ENCODE data around the gene VAV3. TPM values are rescaled to one million over a fixed set of nuclear protein-coding genes. Genes with fewer than 3 reads are reported as not detected.

VAV3 gene
- total and polyA plus RNA-seq, 9 of the 15 experiments (the other 6 are each of a cell fraction or from before 2014, with no cell fraction given), result not detected

- no peak for TF ChIP-seq MIER1 (IDR thresholded peaks at IDR 0.05; ENCODE audit: low read depth)
- no peak for TF ChIP-seq ELF1 (tag; IDR thresholded peaks at IDR 0.05)
- no peak for TF ChIP-seq DPF2 (IDR thresholded peaks at IDR 0.05)
- no peak for TF ChIP-seq ZSCAN32 (CRISPR knock-in tag; IDR thresholded peaks at IDR 0.05)
- TF ChIP-seq HOMEZ (CRISPR knock-in tag; IDR thresholded peaks at IDR 0.05), result no peak
- TF ChIP-seq KLF6 (CRISPR knock-in tag; IDR thresholded peaks at IDR 0.05; ENCODE audit: borderline replicate concordance), result no peak
- no peaks in the 10 kb centered on the region for H4K20me1 ChIP-seq (replicated peaks; ENCODE audit: control insufficient read depth, insufficient read depth, low read length)
- no TSS peak for BruUV-seq (replicated peaks)
- no peak overlapping the region for H2AFZ ChIP-seq (ENCODE audit: low read depth, low read length)
- H3K9me3 ChIP-seq (replicated peaks; ENCODE audit: control insufficient read depth, insufficient read depth, low read depth, low read length), result no peaks in the 10 kb centered on the region
- H3K9ac ChIP-seq (ENCODE audit: insufficient read depth in 1 of 2, low read depth in 2 of 2, low read length in 2 of 2), result no peak overlapping the region
- H3K27me3 ChIP-seq (ENCODE audit: control insufficient read depth in 2 of 2, insufficient read depth in 2 of 2, low read length in 2 of 2), result no peaks in the 10 kb centered on the region
- no peak overlapping the region for H3K4me3 ChIP-seq
- H3K36me3 ChIP-seq (ENCODE audit: control insufficient read depth, insufficient read depth, low read length), result no peaks in the 10 kb centered on the region
- CTCF ChIA-PET (ENCODE audit: low intra/inter-chr PET ratio), result no interaction called here
- no peak overlapping the region for H3K4me2 ChIP-seq (ENCODE audit: insufficient read depth, low read length)
- H3K4me1 ChIP-seq (replicated peaks in 1 of 2; ENCODE audit: control insufficient read depth in 2 of 2, insufficient read depth in 2 of 2, low read length in 2 of 2), result no peaks in the 10 kb centered on the region; a peak in 1 of 5 replicates
- 0% methylated on average over 2 of the region's 2 CpGs for WGBS (ENCODE audit: insufficient coverage, low coverage, missing lambda C conversion rate)
- DNase-seq (ENCODE audit: extremely low read depth in 1 of 4, low spot score in 3 of 4), result no peak
- POLR2A ChIA-PET, result interaction anchor here (0.8 kb wide), 1 partner anchor 63 kb away, joined by 3 read pairs; no protein-coding TSS in a partner anchor
- intact Hi-C loops (cut with micrococcal nuclease), result no loop called here
- no peaks in the 10 kb centered on the region for H3K79me2 ChIP-seq (ENCODE audit: control insufficient read depth, insufficient read depth, low read length)
- no peak for ATAC-seq
- in situ Hi-C loops (cut with MboI), result no loop called here
- no peaks in the 10 kb centered on the region for H3K9me1 ChIP-seq (ENCODE audit: control insufficient read depth, insufficient read depth, low read length)
- FAIRE-seq, result no peak
- H3K27ac ChIP-seq (ENCODE audit: extremely low read depth, low read depth, low read length), result no peak overlapping the region
These were observed 237.1 kb downstream of the VAV3 start for GRCh38 chr1:107727866-107728265.
